ENCODE data around the gene SERPINA1. TPM values are rescaled to one million over a fixed set of nuclear protein-coding genes. Genes with fewer than 3 reads are reported as not detected.
"Not testable (repeated sequence)": the region's sequence is repeated elsewhere in the genome, so short reads cannot be mapped to it uniquely, and the experiment has no call there.

The SERPINA1 gene
- total and polyA plus RNA-seq, 4 donors = 120 to 1,798 (median 1,122) TPM

DNA sequence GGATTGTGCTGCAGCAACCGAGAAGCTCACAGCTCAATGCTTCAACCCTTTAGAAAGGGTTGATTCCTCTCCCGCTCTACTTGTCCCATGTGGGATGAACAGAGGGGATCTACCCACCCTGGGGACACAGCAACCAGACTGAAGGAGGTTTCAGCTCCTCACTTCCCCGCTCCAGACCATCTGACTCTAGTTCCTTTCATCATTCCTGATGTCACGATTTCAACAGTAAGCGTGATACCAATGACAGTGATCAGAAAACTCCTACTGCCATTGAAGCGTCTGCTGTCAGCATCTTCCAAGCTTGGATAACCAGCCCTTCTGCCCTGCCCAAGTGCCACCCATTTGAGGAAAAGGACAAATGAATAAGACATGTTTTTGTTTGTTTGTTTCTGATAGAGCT, 14.3 kb downstream of the SERPINA1 start:
- Histone ChIP-seq H3K4me1 (ENCODE audit: control insufficient read depth in 5 of 5, insufficient read depth in 5 of 5, low read length in 5 of 5) (no peaks in the 10 kb centered on the region), H3K27ac (ENCODE audit: low read depth in 1 of 2, low read length in 1 of 2) (no peak overlapping the region)
- no peak for ATAC-seq (ENCODE audit: insufficient read depth, low FRiP score)

GRCh38 chr14:94373708-94374107, 14.7 kb downstream of the SERPINA1 start:
- 80 to 88% methylated on average over 8 of the region's 8 CpGs for WGBS, 2 donors
- no peak for ATAC-seq (ENCODE audit: insufficient read depth, low FRiP score)
- no peak overlapping the region for H3K9ac ChIP-seq (ENCODE audit: insufficient read depth in 1 of 2, low read length in 2 of 2)
- no peaks in the 10 kb centered on the region for H3K4me1 ChIP-seq (ENCODE audit: control insufficient read depth in 5 of 5, insufficient read depth in 5 of 5, low read length in 5 of 5)
- peak in 1 of 3 donors; percentile 7 for DNase-seq
- H3K27me3 ChIP-seq (ENCODE audit: control insufficient read depth in 3 of 3, insufficient read depth in 3 of 3, low read length in 2 of 3) = no peaks in the 10 kb centered on the region
- no peak overlapping the region for H3K27ac ChIP-seq (ENCODE audit: low read depth in 1 of 2, low read length in 1 of 2)
- H3K4me3 ChIP-seq = no peak overlapping the region
- H3K36me3 ChIP-seq (ENCODE audit: control insufficient read depth in 4 of 4, insufficient read depth in 4 of 4, low read length in 4 of 4) = no peaks in the 10 kb centered on the region
- TF ChIP-seq, protein P1, sequence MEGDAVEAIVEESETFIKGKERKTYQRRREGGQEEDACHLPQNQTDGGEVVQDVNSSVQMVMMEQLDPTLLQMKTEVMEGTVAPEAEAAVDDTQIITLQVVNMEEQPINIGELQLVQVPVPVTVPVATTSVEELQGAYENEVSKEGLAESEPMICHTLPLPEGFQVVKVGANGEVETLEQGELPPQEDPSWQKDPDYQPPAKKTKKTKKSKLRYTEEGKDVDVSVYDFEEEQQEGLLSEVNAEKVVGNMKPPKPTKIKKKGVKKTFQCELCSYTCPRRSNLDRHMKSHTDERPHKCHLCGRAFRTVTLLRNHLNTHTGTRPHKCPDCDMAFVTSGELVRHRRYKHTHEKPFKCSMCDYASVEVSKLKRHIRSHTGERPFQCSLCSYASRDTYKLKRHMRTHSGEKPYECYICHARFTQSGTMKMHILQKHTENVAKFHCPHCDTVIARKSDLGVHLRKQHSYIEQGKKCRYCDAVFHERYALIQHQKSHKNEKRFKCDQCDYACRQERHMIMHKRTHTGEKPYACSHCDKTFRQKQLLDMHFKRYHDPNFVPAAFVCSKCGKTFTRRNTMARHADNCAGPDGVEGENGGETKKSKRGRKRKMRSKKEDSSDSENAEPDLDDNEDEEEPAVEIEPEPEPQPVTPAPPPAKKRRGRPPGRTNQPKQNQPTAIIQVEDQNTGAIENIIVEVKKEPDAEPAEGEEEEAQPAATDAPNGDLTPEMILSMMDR (IDR thresholded peaks at IDR 0.05; ENCODE audit: control extremely low read depth, extremely low read depth) = no peak
- H3K9me3 ChIP-seq (ENCODE audit: control insufficient read depth in 4 of 4, insufficient read depth in 3 of 4, low read length in 3 of 4) = no peaks in the 10 kb centered on the region

More for the DNA sequence above, 14.3 kb downstream of the SERPINA1 start:
- 88 to 89% methylated on average over 6 of the region's 6 CpGs for WGBS, 2 donors
- DNase-seq = peak in 1 of 3 donors; percentile 2
- TF ChIP-seq, protein P1 (IDR thresholded peaks at IDR 0.05; ENCODE audit: control extremely low read depth, extremely low read depth) = no peak
- Histone ChIP-seq H3K36me3 (ENCODE audit: control insufficient read depth in 4 of 4, insufficient read depth in 4 of 4, low read length in 4 of 4) (no peaks in the 10 kb centered on the region), H3K9me3 (ENCODE audit: control insufficient read depth in 4 of 4, insufficient read depth in 3 of 4, low read length in 3 of 4) (no peaks in the 10 kb centered on the region), H3K4me3 (no peak overlapping the region), H3K9ac (ENCODE audit: insufficient read depth in 1 of 2, low read length in 2 of 2) (no peak overlapping the region), H3K27me3 (ENCODE audit: control insufficient read depth in 3 of 3, insufficient read depth in 3 of 3, low read length in 2 of 3) (no peaks in the 10 kb centered on the region)

DNA sequence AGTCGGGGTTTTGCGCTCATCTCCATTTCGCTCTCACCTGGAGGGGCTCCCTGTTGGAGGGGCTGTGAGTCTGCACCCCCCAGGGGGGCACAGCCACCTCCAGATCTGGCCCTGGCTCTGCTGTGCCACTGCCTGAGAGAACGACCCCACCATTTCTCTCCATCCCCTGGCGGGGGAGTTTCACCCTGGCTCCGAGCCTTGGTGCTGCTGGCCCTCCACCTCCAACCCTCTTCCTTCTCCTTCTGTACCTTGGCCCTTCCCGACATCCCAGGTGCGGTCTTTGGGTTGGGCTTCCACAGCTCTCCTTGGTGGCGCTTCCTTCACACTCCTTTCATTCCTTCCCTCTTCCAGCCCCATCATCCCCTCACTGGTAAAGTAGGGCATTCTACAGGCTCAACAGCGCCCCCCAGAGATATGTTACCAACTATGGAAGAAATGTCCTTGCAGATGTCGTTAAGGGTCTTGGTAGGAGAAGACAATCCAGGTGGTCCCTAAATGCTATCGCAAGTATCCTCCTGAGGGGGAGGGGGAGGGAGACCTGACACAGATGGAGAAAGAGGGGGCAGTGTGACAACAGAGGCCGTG, 16.3 kb downstream of the SERPINA1 start:
- 79 to 82% methylated on average over 13 of the region's 13 CpGs for WGBS, 2 donors
- Histone ChIP-seq H3K9me3 (ENCODE audit: control insufficient read depth in 4 of 4, insufficient read depth in 3 of 4, low read length in 3 of 4) (no peaks in the 10 kb centered on the region), H3K27me3 (ENCODE audit: control insufficient read depth in 3 of 3, insufficient read depth in 3 of 3, low read length in 2 of 3) (no peaks in the 10 kb centered on the region), H3K4me3 (no peak overlapping the region), H3K27ac (ENCODE audit: low read depth in 1 of 2, low read length in 1 of 2) (no peak overlapping the region), H3K36me3 (ENCODE audit: control insufficient read depth in 4 of 4, insufficient read depth in 4 of 4, low read length in 4 of 4) (no peaks in the 10 kb centered on the region), H3K9ac (ENCODE audit: insufficient read depth in 1 of 2, low read length in 2 of 2) (no peak overlapping the region), H3K4me1 (ENCODE audit: control insufficient read depth in 5 of 5, insufficient read depth in 5 of 5, low read length in 5 of 5) (no peaks in the 10 kb centered on the region)
- DNase-seq (peak in 1 of 3 donors; percentile 2), ATAC-seq (ENCODE audit: insufficient read depth, low FRiP score) (no peak)
- TF ChIP-seq, protein P1 (IDR thresholded peaks at IDR 0.05; ENCODE audit: control extremely low read depth, extremely low read depth) = no peak

DNA sequence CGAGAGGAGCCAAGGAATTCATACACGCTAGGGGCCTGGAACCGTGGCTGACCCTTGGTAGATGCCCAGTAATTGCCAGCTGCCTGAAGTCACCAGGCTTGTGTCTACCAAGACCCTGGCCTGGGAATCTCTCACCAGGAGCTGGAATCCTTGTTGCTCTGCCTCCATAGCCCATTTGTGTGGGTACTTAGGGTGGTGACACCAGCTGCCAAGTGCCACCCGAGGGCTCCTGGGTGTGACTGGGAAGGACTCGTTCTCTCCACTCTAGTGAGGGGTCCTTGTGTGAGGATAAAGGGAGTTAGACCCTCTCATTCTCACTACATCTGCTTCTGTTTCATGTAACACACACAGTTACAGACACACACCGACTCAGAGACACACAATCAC, 17.9 kb downstream of the SERPINA1 start:
- H3K4me3 ChIP-seq = no peak overlapping the region
- DNase-seq (peak in 1 of 3 donors; percentile 4), ATAC-seq (ENCODE audit: insufficient read depth, low FRiP score) (no peak)
- no peak overlapping the region for H3K27ac ChIP-seq (ENCODE audit: low read depth in 1 of 2, low read length in 1 of 2)
- no peaks in the 10 kb centered on the region for H3K4me1 ChIP-seq (ENCODE audit: control insufficient read depth in 5 of 5, insufficient read depth in 5 of 5, low read length in 5 of 5)
- H3K36me3 ChIP-seq (ENCODE audit: control insufficient read depth in 4 of 4, insufficient read depth in 4 of 4, low read length in 4 of 4) = no peaks in the 10 kb centered on the region
- H3K9me3 ChIP-seq (ENCODE audit: control insufficient read depth in 4 of 4, insufficient read depth in 3 of 4, low read length in 3 of 4) = no peaks in the 10 kb centered on the region
- 78 to 86% methylated on average over 4 to 6 of the region's 6 CpGs for WGBS, 2 donors
- TF ChIP-seq, protein P1 (IDR thresholded peaks at IDR 0.05; ENCODE audit: control extremely low read depth, extremely low read depth) = no peak
- no peaks in the 10 kb centered on the region for H3K27me3 ChIP-seq (ENCODE audit: control insufficient read depth in 3 of 3, insufficient read depth in 3 of 3, low read length in 2 of 3)
- no peak overlapping the region for H3K9ac ChIP-seq (ENCODE audit: insufficient read depth in 1 of 2, low read length in 2 of 2)

DNA sequence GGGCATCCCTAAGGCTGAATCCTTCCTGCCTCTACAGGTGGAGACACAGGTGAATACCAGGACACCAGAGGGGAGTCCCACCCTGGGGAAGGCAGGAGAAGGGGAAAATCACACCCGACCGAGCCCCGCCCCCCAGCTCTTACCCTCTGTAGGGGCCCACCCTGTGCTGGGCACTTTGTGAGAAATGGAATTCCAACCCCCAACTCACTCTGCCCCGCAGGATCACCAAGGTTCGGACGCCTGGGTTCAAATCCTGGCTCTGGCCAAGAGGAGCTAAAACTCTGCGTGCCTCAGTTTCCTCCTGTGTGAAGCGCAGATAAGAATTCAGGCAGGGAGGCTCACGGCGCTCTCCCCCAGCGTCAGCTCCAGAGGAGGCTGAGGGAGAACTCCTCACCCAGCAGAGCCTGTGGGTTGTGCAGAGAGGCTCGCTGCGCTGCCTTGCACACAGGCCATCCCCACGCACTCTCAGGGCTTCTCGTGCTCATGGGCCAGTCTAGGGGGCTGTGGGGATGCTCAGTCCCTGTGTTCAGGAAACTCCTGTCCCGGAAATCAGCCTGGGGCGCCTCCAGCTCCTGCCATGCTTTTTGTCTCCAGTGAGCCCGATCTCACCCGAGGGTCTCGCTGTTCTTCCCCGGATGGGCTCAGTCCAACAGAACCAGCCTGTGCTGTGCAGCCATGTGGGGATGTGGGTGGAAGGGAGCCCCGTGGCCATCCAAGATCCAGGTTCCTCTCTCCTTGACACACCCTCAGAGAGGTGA, 18.5 kb downstream of the SERPINA1 start:
- H3K9me3 ChIP-seq (ENCODE audit: control insufficient read depth in 4 of 4, insufficient read depth in 3 of 4, low read length in 3 of 4); H3K9ac ChIP-seq (ENCODE audit: insufficient read depth in 1 of 2, low read length in 2 of 2); H3K27me3 ChIP-seq (ENCODE audit: control insufficient read depth in 3 of 3, insufficient read depth in 3 of 3, low read length in 2 of 3); H3K4me1 ChIP-seq (ENCODE audit: control insufficient read depth in 5 of 5, insufficient read depth in 5 of 5, low read length in 5 of 5); H3K36me3 ChIP-seq (ENCODE audit: control insufficient read depth in 4 of 4, insufficient read depth in 4 of 4, low read length in 4 of 4); ATAC-seq (ENCODE audit: insufficient read depth, low FRiP score); H3K27ac ChIP-seq (ENCODE audit: low read depth in 1 of 2, low read length in 1 of 2); H3K4me3 ChIP-seq: not testable (repeated sequence)
- WGBS, 2 donors = 85 to 86% methylated on average over 18 to 20 of the region's 22 CpGs
- DNase-seq = peak in 1 of 3 donors; percentile 7
